ENCODE results near the gene SH3PXD2B. TPM values are rescaled to one million over a fixed set of nuclear protein-coding genes. Genes with fewer than 3 reads are reported as not detected.

Gene SH3PXD2B
- total RNA-seq, 4 donors from 2014 or later = 27.8 to 52.6 (median 44.4) TPM

DNA sequence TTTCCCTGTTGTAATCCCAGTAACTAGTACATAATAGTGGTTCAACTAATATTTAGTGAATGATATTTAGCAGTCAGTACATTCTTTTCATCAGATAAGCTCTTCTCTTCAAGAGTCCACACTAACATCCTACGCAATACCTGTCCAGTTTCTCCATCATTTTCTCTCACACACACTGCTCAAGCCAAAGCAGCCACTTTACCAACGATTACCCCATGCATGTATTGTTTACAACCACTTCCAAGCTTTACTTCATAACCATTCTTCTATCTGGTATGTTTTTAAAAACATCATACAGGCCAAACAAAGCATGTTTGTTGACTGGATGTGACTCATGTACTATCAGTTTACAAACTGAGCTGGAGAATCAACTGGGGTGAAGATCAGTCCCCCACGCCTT lies 178.1 kb downstream of the SH3PXD2B start:
- Histone ChIP-seq H3K9me3 (no peaks in the 10 kb centered on the region), H3K36me3 (peaks cover 0 to 6% (median 0%) of the 10 kb centered on the region in 3 donors), H3K4me1 (peaks cover 0 to 33% (median 11%) of the 10 kb centered on the region in 4 donors), H3K27me3 (no peaks in the 10 kb centered on the region), H3K27ac (peak overlapping the region in 2 of 4 donors; percentile 51 to 60), H3K4me3 (no peak overlapping the region)
- DNase-seq (ENCODE audit: low spot score in 2 of 2) = no peak
- no peak for TF ChIP-seq EP300 (IDR thresholded peaks at IDR 0.05)
- WGBS, 2 donors = 61 to 62% methylated on average over 3 of the region's 3 CpGs

Other genes with a start within 250 kb of the SH3PXD2B start
- gene UBTD2, start 170.8 kb downstream of the SH3PXD2B start, total RNA-seq = 10 to 100 TPM; 19.4 to 31.0 (median 26.2) TPM
- gene NEURL1B, start 186.7 kb upstream of the SH3PXD2B start, total RNA-seq = 10 to 100 TPM; 33.6 to 98.8 (median 93.2) TPM

All from tibial nerve (tissue), 4 donors.